PC-3 (cell line): ENCODE results near the gene PTPRN2. TPM values are rescaled to one million over a fixed set of nuclear protein-coding genes. Genes with fewer than 3 reads are reported as not detected.

Experiments used
- ATAC-seq: fragments of 200-7000 bp; cut with Tn5 transposase; 2 replicates; pipeline ENCODE4 v1.9.1; 2020; ENCODE audit warnings: mild to moderate bottlenecking, moderate library complexity
- BruUV-seq: library from RNA; stranded (reverse); fragments of 400-500 nt; replicated peaks from 2 replicates; lab custom pipeline; 2021; lab: Mats Ljungman, UMichigan
- CTCF ChIA-PET: fragments of 300-600 bp; sonication (Branson Sonifier 250); formaldehyde crosslinking; loops from one replicate; lab custom pipeline; 2022; ENCODE audit warnings: antibody characterized with exemption; lab: Charles Lee
- POLR2A ChIA-PET: fragments of 300-600 bp; sonication (Branson Sonifier 250); formaldehyde crosslinking; loops from one replicate; lab custom pipeline; 2022; ENCODE audit warnings: antibody characterized with exemption; ENCODE audit not compliant: unreplicated experiment; lab: Charles Lee
- DNase-seq: peaks from one replicate; pipeline ENCODE4 v3.0.0-alpha.2; 2015
- H2AFZ ChIP-seq: fragments of 300-600 bp; sonication (generic); 2 replicates; pipeline ENCODE4 v1.6.0; 2016; ENCODE audit warnings: antibody characterized with exemption, low read length
- H3F3A ChIP-seq: fragments of 300-600 bp; sonication (generic); one replicate; pipeline ENCODE4 v1.6.0; 2017; ENCODE audit warnings: antibody characterized with exemption, low read length, control low read depth, mild to moderate bottlenecking; ENCODE audit not compliant: unreplicated experiment
- H3K27ac ChIP-seq: fragments of 300-600 bp; sonication (generic); 2 replicates; pipeline ENCODE4 v1.5.1; 2016; ENCODE audit warnings: mild to moderate bottlenecking, low read length
- H3K27me3 ChIP-seq: fragments of 300-600 bp; sonication (generic); 2 replicates; pipeline ENCODE4 v1.6.1; 2016; ENCODE audit warnings: low read length, mixed read lengths
- H3K36me3 ChIP-seq: fragments of 300-600 bp; sonication (generic); 2 replicates; pipeline ENCODE4 v1.6.1; 2016; ENCODE audit warnings: low read depth, mixed run types, low read length, mixed read lengths
- H3K4me1 ChIP-seq: fragments of 300-600 bp; sonication (generic); 2 replicates; pipeline ENCODE4 v1.5.1; 2016; ENCODE audit warnings: low read length; ENCODE audit not compliant: insufficient read depth
- H3K4me2 ChIP-seq: fragments of 300-600 bp; sonication (generic); 2 replicates; pipeline ENCODE4 v1.6.0; 2016; ENCODE audit warnings: low read length
- H3K4me3 ChIP-seq: fragments of 300-600 bp; sonication (generic); 2 replicates; pipeline ENCODE4 v1.5.1; 2016; ENCODE audit warnings: mild to moderate bottlenecking, low read length, mixed read lengths
- H3K79me2 ChIP-seq: fragments of 300-600 bp; sonication (generic); 2 replicates; pipeline ENCODE4 v1.6.1; 2017; ENCODE audit warnings: low read length, mixed read lengths
- H3K9ac ChIP-seq: fragments of 300-600 bp; sonication (generic); 2 replicates; pipeline ENCODE4 v1.6.0; 2016; ENCODE audit warnings: mild to moderate bottlenecking, low read length
- H3K9me2 ChIP-seq: fragments of 300-600 bp; sonication (generic); replicated peaks from 2 replicates; pipeline ENCODE4 v1.6.1; 2016; ENCODE audit warnings: mixed run types, low read length, mixed read lengths
- H3K9me3 ChIP-seq: fragments of 300-600 bp; sonication (generic); 2 replicates; pipeline ENCODE4 v1.6.1; 2016; ENCODE audit warnings: low read length, mixed read lengths
- H4K20me1 ChIP-seq: fragments of 300-600 bp; sonication (generic); 2 replicates; pipeline ENCODE4 v1.6.1; 2016; ENCODE audit warnings: low read length, mixed read lengths
- CTCF ChIP-seq: fragments of 300-600 bp; sonication (generic); conservative IDR thresholded peaks from 2 replicates; pipeline ENCODE4 v1.5.1; 2017; ENCODE audit warnings: antibody characterized with exemption, low read depth, mild to moderate bottlenecking, low read length
- EZH2 ChIP-seq: fragments of 300-600 bp; sonication (generic); IDR thresholded peaks from one replicate; pipeline ENCODE4 v1.6.1; 2017; ENCODE audit warnings: antibody characterized with exemption, mild to moderate bottlenecking, low read length; ENCODE audit not compliant: unreplicated experiment
- EZH2phosphoT487 ChIP-seq: fragments of 300-600 bp; sonication (generic); IDR thresholded peaks from 2 replicates; pipeline ENCODE4 v1.6.1; 2018; ENCODE audit warnings: mild to moderate bottlenecking, antibody characterized with exemption, low read length, borderline replicate concordance
- intact Hi-C: fragments of 100-400 bp; cut with micrococcal nuclease; formaldehyde crosslinking; loops from 2 replicates; pipeline ENCODE4 v1.9.0; 2023
- total RNA-seq: library from RNA; depleted of rRNA; stranded (reverse); fragments of >200 nt; gene quantifications from 2 replicates; pipeline ENCODE4 v1.2.3, GENCODE V29; 2014

Gene PTPRN2
- total RNA-seq, 1 experiment from 2014 or later = 3.2 TPM

DNA sequence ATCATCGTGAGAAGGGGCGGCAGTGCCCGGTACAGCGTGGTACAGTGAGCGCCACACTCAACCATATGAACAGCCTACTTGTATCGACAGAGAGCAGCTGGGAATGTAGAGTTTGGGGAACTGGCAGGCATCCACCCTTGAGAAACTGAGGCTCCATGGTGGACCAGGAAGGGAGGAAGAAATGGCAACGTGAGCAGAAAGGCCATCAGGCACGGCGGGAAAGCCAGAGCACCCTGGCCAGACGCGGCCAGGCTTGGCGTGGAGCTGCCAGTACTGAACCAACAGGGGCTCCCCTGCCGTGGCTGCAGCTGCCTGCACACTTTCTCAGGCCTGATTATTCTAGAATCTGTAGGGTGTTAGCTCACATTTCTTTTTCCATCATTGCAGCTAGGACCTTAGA is 442.3 kb downstream of the PTPRN2 start:
- TF ChIP-seq EZH2 = no peak
- no peak for TF ChIP-seq EZH2phosphoT487
- TF ChIP-seq CTCF = no peak
- peaks cover 10% of the 10 kb centered on the region for H3F3A ChIP-seq
- intact Hi-C loops = no loop called here
- no TSS peak for BruUV-seq
- H3K9ac ChIP-seq = no peak overlapping the region
- ATAC-seq (no peak), DNase-seq (no peak)
- H3K27ac ChIP-seq = no peak overlapping the region
- no peaks in the 10 kb centered on the region for H3K4me1 ChIP-seq
- CTCF ChIA-PET = no interaction called here
- no peaks in the 10 kb centered on the region for H3K9me2 ChIP-seq
- H2AFZ ChIP-seq = no peak overlapping the region
- POLR2A ChIA-PET = no interaction called here
- no peaks in the 10 kb centered on the region for H3K27me3 ChIP-seq
- no peak overlapping the region for H3K4me2 ChIP-seq
- peaks cover 21% of the 10 kb centered on the region for H3K9me3 ChIP-seq
- no peaks in the 10 kb centered on the region for H3K79me2 ChIP-seq
- no peak overlapping the region for H3K4me3 ChIP-seq
- H3K36me3 ChIP-seq = no peaks in the 10 kb centered on the region
- no peaks in the 10 kb centered on the region for H4K20me1 ChIP-seq

- TF ChIP-seq EZH2 = no peak
- no peak for TF ChIP-seq EZH2phosphoT487
- no peak for TF ChIP-seq CTCF
- Histone ChIP-seq H3K27ac (no peak overlapping the region), H3K4me2 (no peak overlapping the region), H4K20me1 (no peaks in the 10 kb centered on the region), H3K4me3 (no peak overlapping the region), H2AFZ (no peak overlapping the region), H3K27me3 (no peaks in the 10 kb centered on the region), H3K9me2 (no peaks in the 10 kb centered on the region), H3K36me3 (no peaks in the 10 kb centered on the region), H3F3A (peaks cover 6% of the 10 kb centered on the region), H3K79me2 (no peaks in the 10 kb centered on the region), H3K4me1 (no peaks in the 10 kb centered on the region), H3K9ac (no peak overlapping the region), H3K9me3 (peaks cover 17% of the 10 kb centered on the region)
- no peak for ATAC-seq
- CTCF ChIA-PET = no interaction called here
- intact Hi-C loops = no loop called here
- no TSS peak for BruUV-seq
- POLR2A ChIA-PET = no interaction called here
- no peak for DNase-seq
These were observed 444.2 kb downstream of the PTPRN2 start for GRCh38 chr7:158143196-158144120.

GRCh38 chr7:158142657-158143056 is 445.0 kb downstream of the PTPRN2 start:
- ATAC-seq = no peak
- no peak for TF ChIP-seq EZH2phosphoT487
- no peak for TF ChIP-seq EZH2
- no peak for TF ChIP-seq CTCF
- Histone ChIP-seq H2AFZ (no peak overlapping the region), H3K4me2 (no peak overlapping the region), H3K27ac (no peak overlapping the region), H3K79me2 (no peaks in the 10 kb centered on the region), H3K36me3 (no peaks in the 10 kb centered on the region), H4K20me1 (no peaks in the 10 kb centered on the region), H3K9ac (no peak overlapping the region), H3F3A (peaks cover 5% of the 10 kb centered on the region), H3K27me3 (no peaks in the 10 kb centered on the region), H3K9me3 (peaks cover 14% of the 10 kb centered on the region), H3K9me2 (no peaks in the 10 kb centered on the region), H3K4me3 (no peak overlapping the region), H3K4me1 (no peaks in the 10 kb centered on the region)
- ChIA-PET CTCF (no interaction called here), POLR2A (no interaction called here)
- intact Hi-C loops = no loop called here
- BruUV-seq = no TSS peak
- DNase-seq = no peak
